Thyroid gland (tissue), 4 donors: ENCODE data around the gene PHETA2.

Source experiments
- CTCF ChIP-seq, 6 experiments: fragments of 200-600 bp in 3 of 6; fragments of 450-650 bp in 3 of 6; sonication (generic) in 3 of 6; IDR thresholded peaks; one replicate each; pipeline ENCODE4 v1.5.1; 2016 to 2019; ENCODE audit warnings: antibody characterized with exemption in 6 of 6, mild to moderate bottlenecking in 2 of 6, inconsistent platforms in 1 of 6, moderate library complexity in 1 of 6
- POLR2A ChIP-seq, 2 donors: fragments of 450-650 bp; IDR thresholded peaks; one replicate each; pipeline ENCODE4 v1.6.1; 2017; ENCODE audit warnings: antibody characterized with exemption in 2 of 2, mild to moderate bottlenecking in 2 of 2, moderate library complexity in 1 of 2

- TF ChIP-seq CTCF (IDR thresholded peaks at IDR 0.05) (no peak), POLR2A (IDR thresholded peaks at IDR 0.05) (no peak)
Observed at GRCh38 chr22:42077486-42078125, 3.6 kb downstream of the PHETA2 start.
